ENCODE results near the gene ULBP1.
"Not testable (repeated sequence)": the region's sequence is repeated elsewhere in the genome, so short reads cannot be mapped to it uniquely, and the experiment has no call there.

DNA sequence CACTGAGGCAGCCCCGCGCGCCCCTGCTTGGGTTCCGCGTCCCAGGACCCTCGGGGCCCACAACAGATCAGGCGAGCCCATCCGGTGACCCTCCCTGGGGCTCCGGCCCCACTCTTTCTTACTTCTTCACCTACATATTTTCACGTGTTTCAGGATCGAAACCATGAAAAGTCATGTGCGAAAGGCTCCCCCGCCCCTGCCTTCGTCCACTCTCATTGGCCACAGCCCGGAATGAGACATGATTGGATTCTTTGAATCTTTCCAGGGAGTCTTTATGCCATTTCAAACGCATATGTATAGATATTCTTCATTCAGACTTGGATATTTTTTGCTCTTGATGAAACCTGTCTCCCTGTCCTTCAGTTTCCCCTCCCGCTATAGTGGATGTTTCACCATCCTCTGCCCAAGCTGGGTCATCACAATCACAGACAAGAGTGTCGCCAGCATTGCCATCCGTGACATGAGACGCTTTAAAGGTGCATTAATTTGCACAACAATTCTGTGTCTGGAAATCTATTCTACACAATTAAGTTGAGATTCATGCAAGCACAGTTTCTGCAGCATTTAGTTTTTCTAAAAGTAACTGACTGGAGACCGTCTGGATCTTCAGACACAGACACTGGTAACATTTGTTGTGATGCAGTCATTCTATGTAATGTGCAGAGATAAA lies 8.6 kb upstream of the ULBP1 start:
- TF ChIP-seq, protein P1, sequence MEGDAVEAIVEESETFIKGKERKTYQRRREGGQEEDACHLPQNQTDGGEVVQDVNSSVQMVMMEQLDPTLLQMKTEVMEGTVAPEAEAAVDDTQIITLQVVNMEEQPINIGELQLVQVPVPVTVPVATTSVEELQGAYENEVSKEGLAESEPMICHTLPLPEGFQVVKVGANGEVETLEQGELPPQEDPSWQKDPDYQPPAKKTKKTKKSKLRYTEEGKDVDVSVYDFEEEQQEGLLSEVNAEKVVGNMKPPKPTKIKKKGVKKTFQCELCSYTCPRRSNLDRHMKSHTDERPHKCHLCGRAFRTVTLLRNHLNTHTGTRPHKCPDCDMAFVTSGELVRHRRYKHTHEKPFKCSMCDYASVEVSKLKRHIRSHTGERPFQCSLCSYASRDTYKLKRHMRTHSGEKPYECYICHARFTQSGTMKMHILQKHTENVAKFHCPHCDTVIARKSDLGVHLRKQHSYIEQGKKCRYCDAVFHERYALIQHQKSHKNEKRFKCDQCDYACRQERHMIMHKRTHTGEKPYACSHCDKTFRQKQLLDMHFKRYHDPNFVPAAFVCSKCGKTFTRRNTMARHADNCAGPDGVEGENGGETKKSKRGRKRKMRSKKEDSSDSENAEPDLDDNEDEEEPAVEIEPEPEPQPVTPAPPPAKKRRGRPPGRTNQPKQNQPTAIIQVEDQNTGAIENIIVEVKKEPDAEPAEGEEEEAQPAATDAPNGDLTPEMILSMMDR (IDR thresholded peaks at IDR 0.05) = not testable (repeated sequence)
- TF ChIP-seq POLR2AphosphoS5 (IDR thresholded peaks at IDR 0.05) = not testable (repeated sequence)
